HepG2 (cell line): ENCODE data around the gene SYT8. TPM values are rescaled to one million over a fixed set of nuclear protein-coding genes. Genes with fewer than 3 reads are reported as not detected.
A peak's percentile ranks its signal among the peaks of the same experiment; 100 is the strongest.

ENCODE experiments used
- ATAC-seq: fragments of 200-7000 bp; cut with Tn5 transposase; 3 replicates; pipeline ENCODE4 v1.9.1; 2020; ENCODE audit warnings: mild to moderate bottlenecking, moderate library complexity
- BruUV-seq: library from RNA; stranded (reverse); fragments of 400-500 nt; replicated peaks from 2 replicates; lab custom pipeline; 2021; lab: Mats Ljungman, UMichigan
- CTCF ChIA-PET: fragments of 300-600 bp; formaldehyde crosslinking; extraction: SDS; loops from one replicate; lab custom pipeline; 2021; ENCODE audit warnings: low total read pairs, inconsistent platforms, low intra/inter-chr PET ratio; lab: Yijun Ruan, JAX
- POLR2A ChIA-PET: fragments of 350-600 bp; sonication (Branson Sonifier 250); formaldehyde crosslinking; loops from one replicate; lab custom pipeline; 2020; ENCODE audit warnings: antibody characterized with exemption, inconsistent platforms; lab: Yijun Ruan, JAX
- DNase-seq: peaks from one replicate; pipeline ENCODE4 v3.0.0-alpha.2; 2015; ENCODE audit warnings: low spot score
- FAIRE-seq: peaks from 3 replicates; lab custom pipeline; 2011; peaks lifted over from hg19 to GRCh38; lab: Jason Lieb, UNC
- H2AFZ ChIP-seq: one replicate; pipeline ENCODE4 v1.6.1; 2011; ENCODE audit warnings: low read length, inconsistent platforms
- H3K27ac ChIP-seq: fragments of 300-600 bp; 3 replicates; pipeline ENCODE4 v1.8.0; 2011; ENCODE audit warnings: mixed run types, mild to moderate bottlenecking, mixed read lengths, low read length, inconsistent platforms; ENCODE audit not compliant: insufficient read depth; ENCODE audit errors: extremely low read length
- H3K27me3 ChIP-seq, 2 experiments: fragments of 200-600 bp in 1 of 2; 2 replicates in 1 of 2; 3 replicates in 1 of 2; pipeline versions ENCODE4 v1.6.0 to v1.8.0; 2011; ENCODE audit warnings: low read length in 2 of 2, mild to moderate bottlenecking in 2 of 2, moderate library complexity in 2 of 2, inconsistent platforms in 1 of 2; ENCODE audit not compliant: insufficient read depth in 2 of 2, control insufficient read depth in 1 of 2
- H3K36me3 ChIP-seq, 2 experiments: fragments of 200-600 bp in 1 of 2; replicated peaks in 1 of 2; 2 replicates in 1 of 2; 3 replicates in 1 of 2; pipeline versions ENCODE4 v1.5.1 to v1.8.0; 2011; ENCODE audit warnings: low read length in 2 of 2, inconsistent platforms in 1 of 2; ENCODE audit not compliant: insufficient read depth in 2 of 2, control insufficient read depth in 1 of 2
- H3K4me1 ChIP-seq: 2 replicates; pipeline ENCODE4 v1.5.1; 2012; ENCODE audit warnings: low read length, inconsistent platforms; ENCODE audit not compliant: insufficient read depth
- H3K4me2 ChIP-seq: 2 replicates; pipeline ENCODE4 v1.6.0; 2011; ENCODE audit warnings: low read depth, low read length, inconsistent platforms
- H3K4me3 ChIP-seq, 3 experiments: fragments of 200-600 bp in 1 of 3; sonication (generic), shearing (Covaris generic) in 1 of 3; replicated peaks in 1 of 3; 2 replicates each; pipeline ENCODE4 v1.5.1; 2011 to 2016; ENCODE audit warnings: low read length in 3 of 3, inconsistent platforms in 2 of 3, low read depth in 2 of 3, mild to moderate bottlenecking in 2 of 3, control low read depth in 1 of 3, mixed read lengths in 1 of 3; ENCODE audit not compliant: insufficient read depth in 1 of 3
- H3K79me2 ChIP-seq: one replicate; pipeline ENCODE4 v1.6.1; 2011; ENCODE audit warnings: low read length, inconsistent platforms; ENCODE audit not compliant: insufficient read depth
- H3K9ac ChIP-seq: 2 replicates; pipeline ENCODE4 v1.6.0; 2011; ENCODE audit warnings: mild to moderate bottlenecking, low read depth, low read length, inconsistent platforms; ENCODE audit not compliant: insufficient read depth
- H3K9me3 ChIP-seq: 2 replicates; pipeline ENCODE4 v1.5.1; 2012; ENCODE audit warnings: mild to moderate bottlenecking, low read length
- H4K20me1 ChIP-seq: 2 replicates; pipeline ENCODE4 v1.6.0; 2011; ENCODE audit warnings: inconsistent platforms, mild to moderate bottlenecking, low read length, moderate library complexity; ENCODE audit not compliant: insufficient read depth
- WGBS: methylation state at CpG from one replicate; pipeline ENCODE4 v1.1.6; 2017; ENCODE audit warnings: low lambda C conversion rate; 5-methylcytosine and 5-hydroxymethylcytosine counted together
- in situ Hi-C: cut with HindIII; loops from 2 replicates; pipeline ENCODE4 v1.10.0; 2017; ENCODE audit warnings: low pct_unique_long_range_greater_than_20kb; ENCODE audit not compliant: extremely low pct_ligation_motif_present
- intact Hi-C: fragments of 100-400 bp; cut with micrococcal nuclease; formaldehyde crosslinking; loops from one replicate; pipeline ENCODE4 v1.10.0; 2022; ENCODE audit not compliant: unreplicated experiment
- polyA plus RNA-seq, 8 experiments: library from polyadenylated mRNA; depleted of rRNA in 3 of 8; stranded (reverse) in 7 of 8; unstranded in 1 of 8; fragments of >200 nt; fragmentation: Illumina TruSeq in 4 of 8; extraction: Trizol in 4 of 8; gene quantifications; 2 replicates each; pipeline versions ENCODE4 v1.2.1 to v1.2.3, GENCODE V29; 2011 to 2016; ENCODE audit warnings: low read depth in 4 of 8, missing spikeins in 1 of 8, mixed read lengths in 1 of 8; ENCODE audit not compliant: insufficient read depth in 1 of 8
- total RNA-seq, 5 experiments: library from RNA; depleted of rRNA; stranded (reverse); fragments of >200 nt; fragmentation: Illumina TruSeq; extraction: Trizol; gene quantifications; 2 replicates each; pipeline ENCODE4 v1.2.3, GENCODE V29; 2016; ENCODE audit warnings: low read depth in 1 of 5
- TF ChIP-seq, protein P1 (sequence below): sonication (generic); formaldehyde crosslinking; IDR thresholded peaks from 2 replicates; pipeline ENCODE4 v1.4.0; 2020; ENCODE audit warnings: missing genetic modification reagents, borderline replicate concordance
- TF ChIP-seq, protein P2 (sequence below): sonication (generic); formaldehyde crosslinking; IDR thresholded peaks from 2 replicates; pipeline ENCODE4 v1.5.1; 2020; ENCODE audit warnings: mild to moderate bottlenecking, missing genetic modification reagents, moderate library complexity
- TF ChIP-seq, protein P3 (sequence below): sonication (generic); formaldehyde crosslinking; IDR thresholded peaks from 2 replicates; pipeline ENCODE4 v1.8.0; 2022; ENCODE audit warnings: missing genetic modification reagents, mild to moderate bottlenecking, borderline replicate concordance

The SYT8 gene
- total and polyA plus RNA-seq, 2 of the 13 experiments (the other 11 are each of a cell fraction or from before 2014, with no cell fraction given), result 0.60 to 2.3 TPM

- Histone ChIP-seq H4K20me1 (no peaks in the 10 kb centered on the region), H3K4me3 (no peak overlapping the region), H3K4me2 (no peak overlapping the region), H3K27ac (no peak overlapping the region), H2AFZ (no peak overlapping the region), H3K79me2 (no peaks in the 10 kb centered on the region), H3K9me3 (0 out of 2 replicates have a peak, but pooled peaks cover 3% of the 10 kb centered on the region), H3K4me1 (peaks cover 41% of the 10 kb centered on the region), H3K27me3 (peaks cover 2 to 12% of the 10 kb centered on the region in 2 experiments; a peak in 3 of 5 replicates), H3K9ac (no peak overlapping the region), H3K36me3 (no peaks in the 10 kb centered on the region)
- BruUV-seq, result no TSS peak
- intact Hi-C loops, result no loop called here
- FAIRE-seq (no peak), DNase-seq (no peak), ATAC-seq (no peak)
- WGBS, result 68% methylated on average over 13 of the region's 19 CpGs
- ChIA-PET POLR2A (interaction anchor here (1.7 kb wide), 1 partner anchor 130 kb away, joined by 9 read pairs; no protein-coding TSS in a partner anchor), CTCF (interaction anchor here (1.0 to 4.0 kb wide), 2 partner anchors 131 to 328 kb away, joined by 3 to 56 read pairs; no protein-coding TSS in a partner anchor)
- in situ Hi-C loops, result no loop called here
- TF ChIP-seq, protein P1, sequence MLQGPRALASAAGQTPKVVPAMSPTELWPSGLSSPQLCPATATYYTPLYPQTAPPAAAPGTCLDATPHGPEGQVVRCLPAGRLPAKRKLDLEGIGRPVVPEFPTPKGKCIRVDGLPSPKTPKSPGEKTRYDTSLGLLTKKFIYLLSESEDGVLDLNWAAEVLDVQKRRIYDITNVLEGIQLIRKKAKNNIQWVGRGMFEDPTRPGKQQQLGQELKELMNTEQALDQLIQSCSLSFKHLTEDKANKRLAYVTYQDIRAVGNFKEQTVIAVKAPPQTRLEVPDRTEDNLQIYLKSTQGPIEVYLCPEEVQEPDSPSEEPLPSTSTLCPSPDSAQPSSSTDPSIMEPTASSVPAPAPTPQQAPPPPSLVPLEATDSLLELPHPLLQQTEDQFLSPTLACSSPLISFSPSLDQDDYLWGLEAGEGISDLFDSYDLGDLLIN (CRISPR knock-in tag), result no peak
- TF ChIP-seq, protein P2, sequence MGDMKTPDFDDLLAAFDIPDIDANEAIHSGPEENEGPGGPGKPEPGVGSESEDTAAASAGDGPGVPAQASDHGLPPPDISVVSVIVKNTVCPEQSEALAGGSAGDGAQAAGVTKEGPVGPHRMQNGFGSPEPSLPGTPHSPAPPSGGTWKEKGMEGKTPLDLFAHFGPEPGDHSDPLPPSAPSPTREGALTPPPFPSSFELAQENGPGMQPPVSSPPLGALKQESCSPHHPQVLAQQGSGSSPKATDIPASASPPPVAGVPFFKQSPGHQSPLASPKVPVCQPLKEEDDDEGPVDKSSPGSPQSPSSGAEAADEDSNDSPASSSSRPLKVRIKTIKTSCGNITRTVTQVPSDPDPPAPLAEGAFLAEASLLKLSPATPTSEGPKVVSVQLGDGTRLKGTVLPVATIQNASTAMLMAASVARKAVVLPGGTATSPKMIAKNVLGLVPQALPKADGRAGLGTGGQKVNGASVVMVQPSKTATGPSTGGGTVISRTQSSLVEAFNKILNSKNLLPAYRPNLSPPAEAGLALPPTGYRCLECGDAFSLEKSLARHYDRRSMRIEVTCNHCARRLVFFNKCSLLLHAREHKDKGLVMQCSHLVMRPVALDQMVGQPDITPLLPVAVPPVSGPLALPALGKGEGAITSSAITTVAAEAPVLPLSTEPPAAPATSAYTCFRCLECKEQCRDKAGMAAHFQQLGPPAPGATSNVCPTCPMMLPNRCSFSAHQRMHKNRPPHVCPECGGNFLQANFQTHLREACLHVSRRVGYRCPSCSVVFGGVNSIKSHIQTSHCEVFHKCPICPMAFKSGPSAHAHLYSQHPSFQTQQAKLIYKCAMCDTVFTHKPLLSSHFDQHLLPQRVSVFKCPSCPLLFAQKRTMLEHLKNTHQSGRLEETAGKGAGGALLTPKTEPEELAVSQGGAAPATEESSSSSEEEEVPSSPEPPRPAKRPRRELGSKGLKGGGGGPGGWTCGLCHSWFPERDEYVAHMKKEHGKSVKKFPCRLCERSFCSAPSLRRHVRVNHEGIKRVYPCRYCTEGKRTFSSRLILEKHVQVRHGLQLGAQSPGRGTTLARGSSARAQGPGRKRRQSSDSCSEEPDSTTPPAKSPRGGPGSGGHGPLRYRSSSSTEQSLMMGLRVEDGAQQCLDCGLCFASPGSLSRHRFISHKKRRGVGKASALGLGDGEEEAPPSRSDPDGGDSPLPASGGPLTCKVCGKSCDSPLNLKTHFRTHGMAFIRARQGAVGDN (CRISPR knock-in tag), result 0 out of 2 replicates have a peak, but pooled peaks have one; percentile 19
- TF ChIP-seq, protein P3, sequence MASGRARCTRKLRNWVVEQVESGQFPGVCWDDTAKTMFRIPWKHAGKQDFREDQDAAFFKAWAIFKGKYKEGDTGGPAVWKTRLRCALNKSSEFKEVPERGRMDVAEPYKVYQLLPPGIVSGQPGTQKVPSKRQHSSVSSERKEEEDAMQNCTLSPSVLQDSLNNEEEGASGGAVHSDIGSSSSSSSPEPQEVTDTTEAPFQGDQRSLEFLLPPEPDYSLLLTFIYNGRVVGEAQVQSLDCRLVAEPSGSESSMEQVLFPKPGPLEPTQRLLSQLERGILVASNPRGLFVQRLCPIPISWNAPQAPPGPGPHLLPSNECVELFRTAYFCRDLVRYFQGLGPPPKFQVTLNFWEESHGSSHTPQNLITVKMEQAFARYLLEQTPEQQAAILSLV, result no peak
Measured at GRCh38 chr11:1823376-1824220, 11.2 kb upstream of the SYT8 start.
